Measurements from ENCODE around the gene MYH9.

MYH9 gene

GRCh38 chr22:36362075-36362474 lies 25.7 kb downstream of the MYH9 start:
- POLR2A ChIA-PET: interaction anchor here (0.7 to 1.6 kb wide), 2 partner anchors 26 to 76 kb away, joined by 5 read pairs; partner anchors contain the start of gene MYH9
- peaks cover 44% of the 10 kb centered on the region for H3K4me1 ChIP-seq (ENCODE audit: control insufficient read depth, insufficient read depth, low read length)

More at GRCh38 chr22:36362075-36362474, 25.7 kb downstream of the MYH9 start:
- no peak for TF ChIP-seq SP3 (tag by site-specific recombination; IDR thresholded peaks at IDR 0.05)
- no peak for TF ChIP-seq ZNF664 (tag by site-specific recombination; IDR thresholded peaks at IDR 0.05)
- TF ChIP-seq, protein P1, sequence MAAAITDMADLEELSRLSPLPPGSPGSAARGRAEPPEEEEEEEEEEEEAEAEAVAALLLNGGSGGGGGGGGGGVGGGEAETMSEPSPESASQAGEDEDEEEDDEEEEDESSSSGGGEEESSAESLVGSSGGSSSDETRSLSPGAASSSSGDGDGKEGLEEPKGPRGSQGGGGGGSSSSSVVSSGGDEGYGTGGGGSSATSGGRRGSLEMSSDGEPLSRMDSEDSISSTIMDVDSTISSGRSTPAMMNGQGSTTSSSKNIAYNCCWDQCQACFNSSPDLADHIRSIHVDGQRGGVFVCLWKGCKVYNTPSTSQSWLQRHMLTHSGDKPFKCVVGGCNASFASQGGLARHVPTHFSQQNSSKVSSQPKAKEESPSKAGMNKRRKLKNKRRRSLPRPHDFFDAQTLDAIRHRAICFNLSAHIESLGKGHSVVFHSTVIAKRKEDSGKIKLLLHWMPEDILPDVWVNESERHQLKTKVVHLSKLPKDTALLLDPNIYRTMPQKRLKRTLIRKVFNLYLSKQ (tag by site-specific recombination; IDR thresholded peaks at IDR 0.05; ENCODE audit: borderline replicate concordance): no peak
- no peak for TF ChIP-seq HOXA7 (CRISPR knock-in tag; IDR thresholded peaks at IDR 0.05; ENCODE audit: borderline replicate concordance)
- TF ChIP-seq SP2 (tag by site-specific recombination; IDR thresholded peaks at IDR 0.05): no peak
- no peak for TF ChIP-seq WT1 (tag by site-specific recombination; IDR thresholded peaks at IDR 0.05)
- TF ChIP-seq GLIS2 (tag by site-specific recombination; IDR thresholded peaks at IDR 0.05): no peak
- TF ChIP-seq ZNF423 (tag by site-specific recombination; IDR thresholded peaks at IDR 0.05): no peak
- no peak for TF ChIP-seq ZSCAN16 (tag by site-specific recombination; IDR thresholded peaks at IDR 0.05)
- TF ChIP-seq, protein P2, sequence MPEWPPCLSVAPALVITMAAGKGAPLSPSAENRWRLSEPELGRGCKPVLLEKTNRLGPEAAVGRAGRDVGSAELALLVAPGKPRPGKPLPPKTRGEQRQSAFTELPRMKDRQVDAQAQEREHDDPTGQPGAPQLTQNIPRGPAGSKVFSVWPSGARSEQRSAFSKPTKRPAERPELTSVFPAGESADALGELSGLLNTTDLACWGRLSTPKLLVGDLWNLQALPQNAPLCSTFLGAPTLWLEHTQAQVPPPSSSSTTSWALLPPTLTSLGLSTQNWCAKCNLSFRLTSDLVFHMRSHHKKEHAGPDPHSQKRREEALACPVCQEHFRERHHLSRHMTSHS (tag by site-specific recombination; IDR thresholded peaks at IDR 0.05): no peak
- TF ChIP-seq KLF16 (tag by site-specific recombination; IDR thresholded peaks at IDR 0.05): no peak
- TF ChIP-seq ZNF10 (tag by site-specific recombination; IDR thresholded peaks at IDR 0.05): no peak
- TF ChIP-seq, protein P3, sequence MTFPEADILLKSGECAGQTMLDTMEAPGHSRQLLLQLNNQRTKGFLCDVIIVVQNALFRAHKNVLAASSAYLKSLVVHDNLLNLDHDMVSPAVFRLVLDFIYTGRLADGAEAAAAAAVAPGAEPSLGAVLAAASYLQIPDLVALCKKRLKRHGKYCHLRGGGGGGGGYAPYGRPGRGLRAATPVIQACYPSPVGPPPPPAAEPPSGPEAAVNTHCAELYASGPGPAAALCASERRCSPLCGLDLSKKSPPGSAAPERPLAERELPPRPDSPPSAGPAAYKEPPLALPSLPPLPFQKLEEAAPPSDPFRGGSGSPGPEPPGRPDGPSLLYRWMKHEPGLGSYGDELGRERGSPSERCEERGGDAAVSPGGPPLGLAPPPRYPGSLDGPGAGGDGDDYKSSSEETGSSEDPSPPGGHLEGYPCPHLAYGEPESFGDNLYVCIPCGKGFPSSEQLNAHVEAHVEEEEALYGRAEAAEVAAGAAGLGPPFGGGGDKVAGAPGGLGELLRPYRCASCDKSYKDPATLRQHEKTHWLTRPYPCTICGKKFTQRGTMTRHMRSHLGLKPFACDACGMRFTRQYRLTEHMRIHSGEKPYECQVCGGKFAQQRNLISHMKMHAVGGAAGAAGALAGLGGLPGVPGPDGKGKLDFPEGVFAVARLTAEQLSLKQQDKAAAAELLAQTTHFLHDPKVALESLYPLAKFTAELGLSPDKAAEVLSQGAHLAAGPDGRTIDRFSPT (tag by site-specific recombination; IDR thresholded peaks at IDR 0.05): no peak
- no peak for TF ChIP-seq ZNF654 (tag by site-specific recombination; IDR thresholded peaks at IDR 0.05; ENCODE audit: low read depth)
- no peak for TF ChIP-seq ZBTB20 (tag by site-specific recombination; IDR thresholded peaks at IDR 0.05)
- TF ChIP-seq ZNF473 (tag by site-specific recombination; IDR thresholded peaks at IDR 0.05): no peak
- TF ChIP-seq ZNF513 (tag by site-specific recombination; IDR thresholded peaks at IDR 0.05): no peak
- TF ChIP-seq ZNF76 (tag by site-specific recombination; IDR thresholded peaks at IDR 0.05; ENCODE audit: borderline replicate concordance, low read depth): no peak
- TF ChIP-seq, protein P4, sequence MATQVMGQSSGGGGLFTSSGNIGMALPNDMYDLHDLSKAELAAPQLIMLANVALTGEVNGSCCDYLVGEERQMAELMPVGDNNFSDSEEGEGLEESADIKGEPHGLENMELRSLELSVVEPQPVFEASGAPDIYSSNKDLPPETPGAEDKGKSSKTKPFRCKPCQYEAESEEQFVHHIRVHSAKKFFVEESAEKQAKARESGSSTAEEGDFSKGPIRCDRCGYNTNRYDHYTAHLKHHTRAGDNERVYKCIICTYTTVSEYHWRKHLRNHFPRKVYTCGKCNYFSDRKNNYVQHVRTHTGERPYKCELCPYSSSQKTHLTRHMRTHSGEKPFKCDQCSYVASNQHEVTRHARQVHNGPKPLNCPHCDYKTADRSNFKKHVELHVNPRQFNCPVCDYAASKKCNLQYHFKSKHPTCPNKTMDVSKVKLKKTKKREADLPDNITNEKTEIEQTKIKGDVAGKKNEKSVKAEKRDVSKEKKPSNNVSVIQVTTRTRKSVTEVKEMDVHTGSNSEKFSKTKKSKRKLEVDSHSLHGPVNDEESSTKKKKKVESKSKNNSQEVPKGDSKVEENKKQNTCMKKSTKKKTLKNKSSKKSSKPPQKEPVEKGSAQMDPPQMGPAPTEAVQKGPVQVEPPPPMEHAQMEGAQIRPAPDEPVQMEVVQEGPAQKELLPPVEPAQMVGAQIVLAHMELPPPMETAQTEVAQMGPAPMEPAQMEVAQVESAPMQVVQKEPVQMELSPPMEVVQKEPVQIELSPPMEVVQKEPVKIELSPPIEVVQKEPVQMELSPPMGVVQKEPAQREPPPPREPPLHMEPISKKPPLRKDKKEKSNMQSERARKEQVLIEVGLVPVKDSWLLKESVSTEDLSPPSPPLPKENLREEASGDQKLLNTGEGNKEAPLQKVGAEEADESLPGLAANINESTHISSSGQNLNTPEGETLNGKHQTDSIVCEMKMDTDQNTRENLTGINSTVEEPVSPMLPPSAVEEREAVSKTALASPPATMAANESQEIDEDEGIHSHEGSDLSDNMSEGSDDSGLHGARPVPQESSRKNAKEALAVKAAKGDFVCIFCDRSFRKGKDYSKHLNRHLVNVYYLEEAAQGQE (tag by site-specific recombination; IDR thresholded peaks at IDR 0.05): no peak
- no peak for TF ChIP-seq KLF8 (tag by site-specific recombination; IDR thresholded peaks at IDR 0.05)
- Histone ChIP-seq H3K36me3 (ENCODE audit: control insufficient read depth in 2 of 2, insufficient read depth in 1 of 2, low read length in 2 of 2) (peaks cover 0 to 5% of the 10 kb centered on the region in 2 experiments; a peak in 1 of 3 replicates), H3K27ac (ENCODE audit: extremely low read depth, low read depth, low read length) (no peak overlapping the region), H3K4me3 (ENCODE audit: low read depth, low read length) (no peak overlapping the region), H3K9me3 (ENCODE audit: control insufficient read depth, insufficient read depth, low read depth, low read length) (no peaks in the 10 kb centered on the region)
- CTCF ChIA-PET: interaction anchor here (0.6 to 0.7 kb wide), 4 partner anchors 8 to 209 kb away, joined by 3 to 5 read pairs (median 4); no protein-coding TSS in a partner anchor

Data from HEK293 (cell line).